ENCODE measurements around the gene EPHA6.
"Not testable (repeated sequence)": the region's sequence is repeated elsewhere in the genome, so short reads cannot be mapped to it uniquely, and the experiment has no call there.

The EPHA6 gene

GRCh38 chr3:96960661-96961330, 146.4 kb downstream of the EPHA6 start:
- no peak for DNase-seq (ENCODE audit: low read depth)
- TF ChIP-seq CTCF (conservative IDR thresholded peaks at IDR 0.05; ENCODE audit: low read length) = no peak
- no peak overlapping the region for H3K4me3 ChIP-seq (ENCODE audit: low read length)

- no peak overlapping the region for H3K4me3 ChIP-seq (ENCODE audit: low read length)
- DNase-seq (ENCODE audit: low read depth) = no peak
These were observed 147.2 kb downstream of the EPHA6 start for GRCh38 chr3:96961576-96961975.

GRCh38 chr3:96966181-96966929, 152.0 kb downstream of the EPHA6 start:
- DNase-seq (ENCODE audit: low read depth) = no peak
- TF ChIP-seq CTCF (conservative IDR thresholded peaks at IDR 0.05; ENCODE audit: low read length) = no peak
- no peak overlapping the region for H3K4me3 ChIP-seq (ENCODE audit: low read length)

More at GRCh38 chr3:96961576-96961975, 147.2 kb downstream of the EPHA6 start:
- TF ChIP-seq CTCF (conservative IDR thresholded peaks at IDR 0.05; ENCODE audit: low read length) = no peak

- no peak overlapping the region for H3K4me3 ChIP-seq (ENCODE audit: low read length)
- no peak for TF ChIP-seq CTCF (conservative IDR thresholded peaks at IDR 0.05; ENCODE audit: low read length)
- DNase-seq (ENCODE audit: low read depth) = no peak
These were observed 155.8 kb downstream of the EPHA6 start for GRCh38 chr3:96970211-96970610.

- no peak overlapping the region for H3K4me3 ChIP-seq (ENCODE audit: low read length)
- no peak for TF ChIP-seq CTCF (conservative IDR thresholded peaks at IDR 0.05; ENCODE audit: low read length)
- no peak for DNase-seq (ENCODE audit: low read depth)
These were observed 163.3 kb downstream of the EPHA6 start for GRCh38 chr3:96977671-96978070.

GRCh38 chr3:96983716-96984115, 169.3 kb downstream of the EPHA6 start:
- H3K4me3 ChIP-seq (ENCODE audit: low read length); DNase-seq (ENCODE audit: low read depth): not testable (repeated sequence)

GRCh38 chr3:96986241-96986640, 171.8 kb downstream of the EPHA6 start:
- no peak for DNase-seq (ENCODE audit: low read depth)
- no peak overlapping the region for H3K4me3 ChIP-seq (ENCODE audit: low read length)
- TF ChIP-seq CTCF (conservative IDR thresholded peaks at IDR 0.05; ENCODE audit: low read length) = no peak
